ENCODE measurements around the gene TTLL11. TPM values are rescaled to one million over a fixed set of nuclear protein-coding genes. Genes with fewer than 3 reads are reported as not detected.

The TTLL11 gene
- total and polyA plus RNA-seq, 2 experiments from 2014 or later = 0.57 to 1.4 TPM

DNA sequence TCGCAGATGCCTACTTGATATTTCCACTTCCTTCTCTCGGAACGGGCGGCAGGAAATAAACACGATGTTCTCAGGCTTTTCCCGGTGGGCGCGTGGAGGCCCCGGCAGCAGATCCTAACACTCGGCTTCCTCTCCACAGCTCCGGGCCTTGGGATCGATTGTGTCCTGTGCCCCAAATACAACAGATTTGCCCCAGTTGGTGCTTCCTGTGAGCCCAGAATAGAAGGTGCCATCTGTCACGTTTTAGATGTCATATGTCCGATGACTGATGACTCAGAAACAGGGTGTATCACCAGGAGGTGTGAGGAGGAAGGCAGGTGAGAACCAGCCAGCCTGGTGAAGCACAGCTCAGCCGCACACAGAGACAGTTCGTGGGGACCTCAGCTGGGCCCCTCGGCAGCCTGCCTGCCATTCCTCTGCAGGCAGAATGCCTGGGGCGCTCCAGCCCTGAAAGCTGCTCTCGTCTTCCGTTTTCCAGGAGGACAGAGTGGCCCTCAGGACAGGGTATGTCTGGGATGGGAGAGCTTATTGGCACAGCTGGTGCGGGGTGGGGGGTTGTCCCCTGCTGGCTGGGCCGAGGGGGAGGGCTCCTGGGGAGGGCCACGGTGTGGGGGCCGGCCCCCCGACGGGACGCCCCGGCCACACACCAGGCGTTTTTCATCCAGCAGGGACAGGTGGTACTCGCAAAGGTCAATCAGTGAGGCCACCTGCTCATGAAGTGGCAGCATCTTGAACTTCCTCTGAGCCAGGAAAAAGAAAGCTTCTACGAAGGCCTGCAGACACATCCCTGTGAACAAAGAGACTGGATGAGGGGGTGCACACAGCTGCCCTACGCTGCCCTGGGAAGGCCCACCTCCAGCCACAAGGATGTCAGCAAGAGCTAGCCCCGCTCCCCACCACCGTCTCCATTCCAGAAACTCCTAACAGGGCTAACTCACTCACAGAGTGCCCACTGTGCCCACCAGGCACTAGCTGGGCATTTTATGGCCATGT lies 270.7 kb downstream of the TTLL11 start:
- H3K4me3 Mint-ChIP-seq = no peak overlapping the region
- TF ChIP-seq, protein P1, sequence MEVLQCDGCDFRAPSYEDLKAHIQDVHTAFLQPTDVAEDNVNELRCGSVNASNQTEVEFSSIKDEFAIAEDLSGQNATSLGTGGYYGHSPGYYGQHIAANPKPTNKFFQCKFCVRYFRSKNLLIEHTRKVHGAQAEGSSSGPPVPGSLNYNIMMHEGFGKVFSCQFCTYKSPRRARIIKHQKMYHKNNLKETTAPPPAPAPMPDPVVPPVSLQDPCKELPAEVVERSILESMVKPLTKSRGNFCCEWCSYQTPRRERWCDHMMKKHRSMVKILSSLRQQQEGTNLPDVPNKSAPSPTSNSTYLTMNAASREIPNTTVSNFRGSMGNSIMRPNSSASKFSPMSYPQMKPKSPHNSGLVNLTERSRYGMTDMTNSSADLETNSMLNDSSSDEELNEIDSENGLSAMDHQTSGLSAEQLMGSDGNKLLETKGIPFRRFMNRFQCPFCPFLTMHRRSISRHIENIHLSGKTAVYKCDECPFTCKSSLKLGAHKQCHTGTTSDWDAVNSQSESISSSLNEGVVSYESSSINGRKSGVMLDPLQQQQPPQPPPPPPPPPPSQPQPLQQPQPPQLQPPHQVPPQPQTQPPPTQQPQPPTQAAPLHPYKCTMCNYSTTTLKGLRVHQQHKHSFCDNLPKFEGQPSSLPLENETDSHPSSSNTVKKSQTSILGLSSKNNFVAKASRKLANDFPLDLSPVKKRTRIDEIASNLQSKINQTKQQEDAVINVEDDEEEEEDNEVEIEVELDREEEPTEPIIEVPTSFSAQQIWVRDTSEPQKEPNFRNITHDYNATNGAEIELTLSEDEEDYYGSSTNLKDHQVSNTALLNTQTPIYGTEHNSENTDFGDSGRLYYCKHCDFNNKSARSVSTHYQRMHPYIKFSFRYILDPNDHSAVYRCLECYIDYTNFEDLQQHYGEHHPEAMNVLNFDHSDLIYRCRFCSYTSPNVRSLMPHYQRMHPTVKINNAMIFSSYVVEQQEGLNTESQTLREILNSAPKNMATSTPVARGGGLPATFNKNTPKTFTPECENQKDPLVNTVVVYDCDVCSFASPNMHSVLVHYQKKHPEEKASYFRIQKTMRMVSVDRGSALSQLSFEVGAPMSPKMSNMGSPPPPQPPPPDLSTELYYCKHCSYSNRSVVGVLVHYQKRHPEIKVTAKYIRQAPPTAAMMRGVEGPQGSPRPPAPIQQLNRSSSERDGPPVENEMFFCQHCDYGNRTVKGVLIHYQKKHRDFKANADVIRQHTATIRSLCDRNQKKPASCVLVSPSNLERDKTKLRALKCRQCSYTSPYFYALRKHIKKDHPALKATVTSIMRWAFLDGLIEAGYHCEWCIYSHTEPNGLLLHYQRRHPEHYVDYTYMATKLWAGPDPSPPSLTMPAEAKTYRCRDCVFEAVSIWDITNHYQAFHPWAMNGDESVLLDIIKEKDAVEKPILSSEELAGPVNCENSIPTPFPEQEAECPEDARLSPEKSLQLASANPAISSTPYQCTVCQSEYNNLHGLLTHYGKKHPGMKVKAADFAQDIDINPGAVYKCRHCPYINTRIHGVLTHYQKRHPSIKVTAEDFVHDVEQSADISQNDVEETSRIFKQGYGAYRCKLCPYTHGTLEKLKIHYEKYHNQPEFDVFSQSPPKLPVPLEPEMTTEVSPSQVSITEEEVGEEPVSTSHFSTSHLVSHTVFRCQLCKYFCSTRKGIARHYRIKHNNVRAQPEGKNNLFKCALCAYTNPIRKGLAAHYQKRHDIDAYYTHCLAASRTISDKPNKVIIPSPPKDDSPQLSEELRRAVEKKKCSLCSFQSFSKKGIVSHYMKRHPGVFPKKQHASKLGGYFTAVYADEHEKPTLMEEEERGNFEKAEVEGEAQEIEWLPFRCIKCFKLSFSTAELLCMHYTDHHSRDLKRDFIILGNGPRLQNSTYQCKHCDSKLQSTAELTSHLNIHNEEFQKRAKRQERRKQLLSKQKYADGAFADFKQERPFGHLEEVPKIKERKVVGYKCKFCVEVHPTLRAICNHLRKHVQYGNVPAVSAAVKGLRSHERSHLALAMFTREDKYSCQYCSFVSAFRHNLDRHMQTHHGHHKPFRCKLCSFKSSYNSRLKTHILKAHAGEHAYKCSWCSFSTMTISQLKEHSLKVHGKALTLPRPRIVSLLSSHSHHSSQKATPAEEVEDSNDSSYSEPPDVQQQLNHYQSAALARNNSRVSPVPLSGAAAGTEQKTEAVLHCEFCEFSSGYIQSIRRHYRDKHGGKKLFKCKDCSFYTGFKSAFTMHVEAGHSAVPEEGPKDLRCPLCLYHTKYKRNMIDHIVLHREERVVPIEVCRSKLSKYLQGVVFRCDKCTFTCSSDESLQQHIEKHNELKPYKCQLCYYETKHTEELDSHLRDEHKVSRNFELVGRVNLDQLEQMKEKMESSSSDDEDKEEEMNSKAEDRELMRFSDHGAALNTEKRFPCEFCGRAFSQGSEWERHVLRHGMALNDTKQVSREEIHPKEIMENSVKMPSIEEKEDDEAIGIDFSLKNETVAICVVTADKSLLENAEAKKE (CRISPR knock-in tag; IDR thresholded peaks at IDR 0.05) = no peak
- TF ChIP-seq CREB1 (CRISPR knock-in tag; IDR thresholded peaks at IDR 0.05; ENCODE audit: low read depth) = no peak
- TF ChIP-seq, protein P2, sequence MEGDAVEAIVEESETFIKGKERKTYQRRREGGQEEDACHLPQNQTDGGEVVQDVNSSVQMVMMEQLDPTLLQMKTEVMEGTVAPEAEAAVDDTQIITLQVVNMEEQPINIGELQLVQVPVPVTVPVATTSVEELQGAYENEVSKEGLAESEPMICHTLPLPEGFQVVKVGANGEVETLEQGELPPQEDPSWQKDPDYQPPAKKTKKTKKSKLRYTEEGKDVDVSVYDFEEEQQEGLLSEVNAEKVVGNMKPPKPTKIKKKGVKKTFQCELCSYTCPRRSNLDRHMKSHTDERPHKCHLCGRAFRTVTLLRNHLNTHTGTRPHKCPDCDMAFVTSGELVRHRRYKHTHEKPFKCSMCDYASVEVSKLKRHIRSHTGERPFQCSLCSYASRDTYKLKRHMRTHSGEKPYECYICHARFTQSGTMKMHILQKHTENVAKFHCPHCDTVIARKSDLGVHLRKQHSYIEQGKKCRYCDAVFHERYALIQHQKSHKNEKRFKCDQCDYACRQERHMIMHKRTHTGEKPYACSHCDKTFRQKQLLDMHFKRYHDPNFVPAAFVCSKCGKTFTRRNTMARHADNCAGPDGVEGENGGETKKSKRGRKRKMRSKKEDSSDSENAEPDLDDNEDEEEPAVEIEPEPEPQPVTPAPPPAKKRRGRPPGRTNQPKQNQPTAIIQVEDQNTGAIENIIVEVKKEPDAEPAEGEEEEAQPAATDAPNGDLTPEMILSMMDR (conservative IDR thresholded peaks at IDR 0.05; ENCODE audit: low read depth in 2 of 2) = no peak
- no peak for TF ChIP-seq POLR2AphosphoS5 (IDR thresholded peaks at IDR 0.05; ENCODE audit: low read depth)
- no peak for TF ChIP-seq ZNF114 (CRISPR knock-in tag; IDR thresholded peaks at IDR 0.05)
- TF ChIP-seq, protein P3, sequence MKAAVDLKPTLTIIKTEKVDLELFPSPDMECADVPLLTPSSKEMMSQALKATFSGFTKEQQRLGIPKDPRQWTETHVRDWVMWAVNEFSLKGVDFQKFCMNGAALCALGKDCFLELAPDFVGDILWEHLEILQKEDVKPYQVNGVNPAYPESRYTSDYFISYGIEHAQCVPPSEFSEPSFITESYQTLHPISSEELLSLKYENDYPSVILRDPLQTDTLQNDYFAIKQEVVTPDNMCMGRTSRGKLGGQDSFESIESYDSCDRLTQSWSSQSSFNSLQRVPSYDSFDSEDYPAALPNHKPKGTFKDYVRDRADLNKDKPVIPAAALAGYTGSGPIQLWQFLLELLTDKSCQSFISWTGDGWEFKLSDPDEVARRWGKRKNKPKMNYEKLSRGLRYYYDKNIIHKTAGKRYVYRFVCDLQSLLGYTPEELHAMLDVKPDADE (IDR thresholded peaks at IDR 0.05) = no peak
- TF ChIP-seq EZH2phosphoT487 (IDR thresholded peaks at IDR 0.05; ENCODE audit: unreplicated experiment) = no peak
- no peak for TF ChIP-seq JUNB (IDR thresholded peaks at IDR 0.05; ENCODE audit: unreplicated experiment)
- TF ChIP-seq EZH2 (IDR thresholded peaks at IDR 0.05; ENCODE audit: low read depth, unreplicated experiment) = no peak
- TF ChIP-seq NANOG (IDR thresholded peaks at IDR 0.05; ENCODE audit: borderline replicate concordance) = no peak
- TF ChIP-seq, protein P4, sequence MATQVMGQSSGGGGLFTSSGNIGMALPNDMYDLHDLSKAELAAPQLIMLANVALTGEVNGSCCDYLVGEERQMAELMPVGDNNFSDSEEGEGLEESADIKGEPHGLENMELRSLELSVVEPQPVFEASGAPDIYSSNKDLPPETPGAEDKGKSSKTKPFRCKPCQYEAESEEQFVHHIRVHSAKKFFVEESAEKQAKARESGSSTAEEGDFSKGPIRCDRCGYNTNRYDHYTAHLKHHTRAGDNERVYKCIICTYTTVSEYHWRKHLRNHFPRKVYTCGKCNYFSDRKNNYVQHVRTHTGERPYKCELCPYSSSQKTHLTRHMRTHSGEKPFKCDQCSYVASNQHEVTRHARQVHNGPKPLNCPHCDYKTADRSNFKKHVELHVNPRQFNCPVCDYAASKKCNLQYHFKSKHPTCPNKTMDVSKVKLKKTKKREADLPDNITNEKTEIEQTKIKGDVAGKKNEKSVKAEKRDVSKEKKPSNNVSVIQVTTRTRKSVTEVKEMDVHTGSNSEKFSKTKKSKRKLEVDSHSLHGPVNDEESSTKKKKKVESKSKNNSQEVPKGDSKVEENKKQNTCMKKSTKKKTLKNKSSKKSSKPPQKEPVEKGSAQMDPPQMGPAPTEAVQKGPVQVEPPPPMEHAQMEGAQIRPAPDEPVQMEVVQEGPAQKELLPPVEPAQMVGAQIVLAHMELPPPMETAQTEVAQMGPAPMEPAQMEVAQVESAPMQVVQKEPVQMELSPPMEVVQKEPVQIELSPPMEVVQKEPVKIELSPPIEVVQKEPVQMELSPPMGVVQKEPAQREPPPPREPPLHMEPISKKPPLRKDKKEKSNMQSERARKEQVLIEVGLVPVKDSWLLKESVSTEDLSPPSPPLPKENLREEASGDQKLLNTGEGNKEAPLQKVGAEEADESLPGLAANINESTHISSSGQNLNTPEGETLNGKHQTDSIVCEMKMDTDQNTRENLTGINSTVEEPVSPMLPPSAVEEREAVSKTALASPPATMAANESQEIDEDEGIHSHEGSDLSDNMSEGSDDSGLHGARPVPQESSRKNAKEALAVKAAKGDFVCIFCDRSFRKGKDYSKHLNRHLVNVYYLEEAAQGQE (IDR thresholded peaks at IDR 0.05; ENCODE audit: unreplicated experiment) = no peak
- no peak for TF ChIP-seq STAT1 (IDR thresholded peaks at IDR 0.05; ENCODE audit: unreplicated experiment)
- no peak for TF ChIP-seq ZNF331 (CRISPR knock-in tag; IDR thresholded peaks at IDR 0.05; ENCODE audit: low read depth)
- H3K36me3 ChIP-seq (ENCODE audit: insufficient read depth) = no peaks in the 10 kb centered on the region
- peaks cover 9% of the 10 kb centered on the region; the same call in 1 of the 2 replicates for H3F3A ChIP-seq (replicated peaks; ENCODE audit: low read depth)
- H3K4me1 ChIP-seq (ENCODE audit: insufficient read depth) = peaks cover 23% of the 10 kb centered on the region
- no peaks in the 10 kb centered on the region for H4K20me1 ChIP-seq (replicated peaks; ENCODE audit: insufficient read depth)
- H3K4me2 ChIP-seq = no peak overlapping the region
- no peaks in the 10 kb centered on the region; the same call in 1 of the 2 replicates for H3K27me3 ChIP-seq (ENCODE audit: insufficient read depth)
- peaks cover 17% of the 10 kb centered on the region for H3K27me3 Mint-ChIP-seq (ENCODE audit: insufficient read depth, low read depth, poor library complexity)
- H3K4me1 Mint-ChIP-seq = peaks cover 42% of the 10 kb centered on the region
- ATAC-seq (no peak), DNase-seq (ENCODE audit: low spot score) (no peak)
- H3K4me3 ChIP-seq = no peak overlapping the region
- no peaks in the 10 kb centered on the region for H3K9me2 ChIP-seq (ENCODE audit: insufficient read depth)
- no peaks in the 10 kb centered on the region for H3K36me3 Mint-ChIP-seq (ENCODE audit: low read depth)
- no peak overlapping the region for H3K27ac ChIP-seq (ENCODE audit: low read depth)
- H3K27ac Mint-ChIP-seq = no peak overlapping the region
- no peaks in the 10 kb centered on the region for H3K9me3 Mint-ChIP-seq
- H2AFZ ChIP-seq = no peak overlapping the region
- no peaks in the 10 kb centered on the region for H3K79me2 ChIP-seq (replicated peaks; ENCODE audit: insufficient read depth)
